Erythroblast (primary cell): Measurements from ENCODE around the gene CEP192.

Source experiments
- GATA1 ChIP-seq: IDR thresholded peaks from 2 replicates; pipeline ENCODE4 v1.6.1; 2011; ENCODE audit warnings: low read depth, mild to moderate bottlenecking, control low read depth, low read length, moderate library complexity
- POLR2A ChIP-seq: IDR thresholded peaks from 2 replicates; pipeline ENCODE4 v1.6.1; 2011; ENCODE audit warnings: mild to moderate bottlenecking, low read length

DNA sequence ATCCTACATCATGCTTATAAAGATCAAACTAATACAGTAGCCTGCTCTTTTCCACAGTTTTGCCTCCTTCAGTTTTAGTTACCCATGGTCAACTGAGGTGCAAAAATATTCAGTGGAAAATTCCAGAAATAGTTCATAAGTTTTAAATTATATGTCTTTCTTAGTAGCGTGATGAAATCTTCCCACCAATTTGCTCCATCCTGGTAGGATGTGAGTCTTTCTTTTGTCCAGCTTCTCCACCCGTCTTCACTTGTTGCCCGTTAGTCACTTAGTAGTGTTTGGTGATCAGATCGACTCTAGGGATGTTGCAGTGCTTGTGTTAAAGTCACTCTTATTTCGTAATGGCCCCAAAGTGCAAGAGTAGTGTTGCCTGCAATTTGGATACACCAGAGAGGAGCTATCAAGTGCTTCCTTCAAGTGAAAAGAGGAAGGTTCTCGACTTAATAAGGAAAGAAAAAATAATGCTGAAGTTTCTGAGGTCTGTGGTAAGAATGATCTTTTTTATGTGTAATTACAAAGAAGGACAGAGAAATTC is 57.0 kb downstream of the CEP192 start:
- TF ChIP-seq POLR2A, result no peak
- TF ChIP-seq GATA1, result no peak
